HL-60/S4 treated with phorbol 12-myristate 13-acetate at 8.2 ng/mL for 4 days and 3 days (cell line): ENCODE results near the gene PHLDB2.

Experiments used
- in situ Hi-C: fragments of 300-500 bp; cut with MboI; formaldehyde crosslinking; loops from 2 replicates; pipeline ENCODE4 v1.15.0; 2022; ENCODE audit warnings: low sequenced_read_pairs

PHLDB2 gene

DNA sequence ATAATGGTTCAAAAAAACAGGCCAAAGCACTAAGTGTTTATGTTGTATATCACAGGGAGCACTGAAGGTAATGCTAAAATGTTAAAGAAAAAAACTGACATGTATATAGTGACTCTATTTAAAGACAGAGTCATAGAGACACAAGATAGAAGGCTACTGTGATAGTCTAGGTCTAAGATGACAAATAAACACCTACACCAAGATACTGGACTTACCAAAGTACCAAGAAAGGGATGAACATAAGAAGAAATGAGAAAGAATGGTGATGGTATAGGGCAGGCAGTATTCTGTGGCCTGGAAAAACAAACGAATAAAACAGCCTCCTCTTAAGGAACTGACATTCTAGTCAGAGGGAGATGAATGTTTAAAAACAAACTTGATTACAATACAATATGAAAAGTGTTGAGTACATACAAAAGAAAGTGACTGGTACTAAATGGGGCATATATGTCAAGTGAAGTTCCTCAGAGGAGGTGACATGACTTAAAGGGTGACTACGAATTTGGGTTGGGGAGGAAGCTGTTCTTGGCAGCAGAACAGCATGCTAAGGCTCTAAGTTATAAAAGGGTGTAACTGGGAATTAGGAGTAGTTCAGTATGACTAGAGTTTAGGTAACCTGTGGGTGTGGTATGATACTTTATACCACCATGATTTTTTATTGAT, 125.7 kb downstream of the PHLDB2 start:
- in situ Hi-C loops, result no loop called here

DNA sequence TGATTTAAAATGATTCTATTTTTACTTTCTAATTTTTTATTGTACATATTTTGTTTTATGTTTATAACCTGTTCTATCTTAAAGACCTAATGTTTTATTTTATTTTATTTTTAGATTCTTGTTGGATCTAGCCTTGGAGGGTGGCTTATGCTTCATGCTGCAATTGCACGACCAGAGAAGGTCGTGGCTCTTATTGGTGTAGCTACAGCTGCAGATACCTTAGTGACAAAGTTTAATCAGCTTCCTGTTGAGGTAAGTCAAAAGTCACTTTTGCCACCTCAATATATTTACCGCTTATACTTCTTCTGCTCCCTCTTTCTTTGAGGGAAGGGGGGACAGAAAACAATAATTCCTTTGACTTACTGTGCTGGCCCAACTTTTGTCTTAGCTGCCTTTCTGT, 127.7 kb downstream of the PHLDB2 start:
- in situ Hi-C loops, result no loop called here

- in situ Hi-C loops, result no loop called here
Measured at GRCh38 chr3:111989061-111989678, 130.1 kb downstream of the PHLDB2 start.

- in situ Hi-C loops, result no loop called here
Measured at GRCh38 chr3:111993038-111993437, 134.0 kb downstream of the PHLDB2 start.

DNA sequence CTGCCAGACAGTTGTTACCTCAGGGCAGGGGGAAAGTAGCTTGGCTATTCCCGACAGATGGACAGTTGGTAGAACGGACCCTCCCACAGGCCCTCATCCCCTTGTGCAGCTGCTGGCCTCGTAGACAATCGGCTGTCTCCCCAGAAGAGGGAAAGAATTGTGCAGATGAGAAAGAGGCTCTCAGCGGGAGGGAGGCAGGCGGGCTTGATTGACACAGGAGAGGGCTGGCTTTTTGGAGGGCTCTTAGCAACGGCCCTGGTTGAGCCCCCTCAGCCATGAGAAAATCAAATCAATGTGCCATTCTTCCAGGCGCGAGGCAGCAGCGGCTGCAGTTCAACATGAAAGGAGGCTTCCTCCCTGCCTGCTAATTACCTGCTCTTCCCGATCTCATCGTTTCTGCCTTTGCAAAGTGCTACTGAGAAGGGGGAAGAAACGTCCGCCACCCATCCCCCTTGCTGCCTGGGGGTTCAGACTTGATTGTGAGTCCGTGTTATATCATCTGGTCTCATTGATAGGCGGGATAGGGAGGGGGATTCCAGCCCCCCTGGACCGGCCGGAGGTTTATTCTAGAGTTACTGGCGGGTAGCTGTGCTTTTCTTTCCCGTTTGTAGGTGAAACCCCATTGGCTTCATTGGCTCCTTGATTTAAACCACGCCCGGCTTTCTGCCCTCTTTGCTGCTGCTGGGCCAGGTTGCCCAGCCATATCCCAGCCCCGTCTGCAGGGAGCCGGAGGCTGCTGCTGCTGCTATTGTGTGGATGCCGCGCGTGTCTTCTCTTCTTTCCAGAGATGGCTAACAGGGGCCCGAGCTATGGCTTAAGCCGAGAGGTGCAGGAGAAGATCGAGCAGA, 139.8 kb downstream of the PHLDB2 start, which contains the start of gene TAGLN3:
Gene TAGLN3 (plus strand): TSS at position 287 of the 848 bp plus-strand sequence. CDS start 501 bp downstream, at position 788.
- in situ Hi-C loops, result no loop called here

- in situ Hi-C loops, result no loop called here
Measured at GRCh38 chr3:111999484-112000324, 140.6 kb downstream of the PHLDB2 start.

DNA sequence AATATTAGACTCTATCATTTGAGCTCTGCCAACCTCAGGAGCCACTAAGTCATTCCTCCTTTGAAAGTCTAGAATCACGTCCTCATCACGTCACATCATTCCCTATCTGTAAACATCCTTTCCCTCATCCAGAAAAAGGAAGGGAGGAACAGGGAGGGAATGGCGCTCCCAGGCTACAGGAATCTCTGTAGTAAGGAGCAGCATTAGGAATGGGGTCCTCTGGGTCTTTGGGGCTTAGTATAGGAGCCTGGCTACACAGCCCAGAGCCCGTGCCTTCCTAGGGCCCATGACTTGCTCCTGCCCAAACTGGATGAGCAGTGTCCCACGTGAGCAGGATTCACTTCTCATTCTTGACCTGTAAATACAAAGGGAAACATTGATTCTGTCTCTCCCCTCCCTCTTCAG, 141.3 kb downstream of the PHLDB2 start:
- in situ Hi-C loops, result no loop called here

DNA sequence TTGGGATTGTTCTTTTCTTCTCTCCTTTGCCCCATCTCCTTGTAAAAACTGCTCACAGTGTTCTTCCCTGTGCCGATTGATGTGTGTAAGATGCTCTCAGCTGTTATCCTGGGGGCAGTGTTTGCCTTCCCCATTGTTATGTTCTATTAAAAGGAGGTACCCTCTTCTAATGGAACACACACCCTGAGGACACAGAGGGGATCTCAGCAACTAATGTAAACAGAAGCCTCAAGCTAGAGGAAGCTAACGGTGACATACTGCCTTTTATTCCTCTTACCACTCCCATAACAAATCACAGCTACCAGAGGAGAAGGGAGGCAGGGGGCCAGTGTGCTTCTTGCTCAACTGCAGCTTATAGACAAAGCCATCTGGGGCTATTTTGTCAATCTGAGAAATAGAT, 141.9 kb downstream of the PHLDB2 start:
- in situ Hi-C loops, result no loop called here

DNA sequence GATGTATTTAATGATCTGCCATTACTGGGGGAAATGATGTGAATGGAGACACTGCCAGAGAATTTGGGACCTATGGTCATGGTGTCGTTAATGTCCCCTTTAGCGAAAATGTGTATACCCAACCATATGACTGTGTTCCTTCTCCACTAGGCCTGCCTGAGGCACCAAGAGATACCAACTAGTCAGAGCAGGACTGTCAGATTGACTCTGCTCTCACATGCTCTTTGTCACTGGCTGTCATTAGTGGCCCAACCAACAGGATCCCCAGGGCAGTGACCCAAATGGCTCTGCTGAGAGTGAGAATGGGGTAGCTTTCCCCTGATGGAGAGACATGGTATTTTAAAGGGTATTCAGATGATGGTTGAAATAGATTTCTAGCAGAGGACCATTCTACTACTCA, 142.5 kb downstream of the PHLDB2 start:
- in situ Hi-C loops, result no loop called here

- in situ Hi-C loops, result no loop called here
Measured at GRCh38 chr3:112002096-112002971, 143.3 kb downstream of the PHLDB2 start.

DNA sequence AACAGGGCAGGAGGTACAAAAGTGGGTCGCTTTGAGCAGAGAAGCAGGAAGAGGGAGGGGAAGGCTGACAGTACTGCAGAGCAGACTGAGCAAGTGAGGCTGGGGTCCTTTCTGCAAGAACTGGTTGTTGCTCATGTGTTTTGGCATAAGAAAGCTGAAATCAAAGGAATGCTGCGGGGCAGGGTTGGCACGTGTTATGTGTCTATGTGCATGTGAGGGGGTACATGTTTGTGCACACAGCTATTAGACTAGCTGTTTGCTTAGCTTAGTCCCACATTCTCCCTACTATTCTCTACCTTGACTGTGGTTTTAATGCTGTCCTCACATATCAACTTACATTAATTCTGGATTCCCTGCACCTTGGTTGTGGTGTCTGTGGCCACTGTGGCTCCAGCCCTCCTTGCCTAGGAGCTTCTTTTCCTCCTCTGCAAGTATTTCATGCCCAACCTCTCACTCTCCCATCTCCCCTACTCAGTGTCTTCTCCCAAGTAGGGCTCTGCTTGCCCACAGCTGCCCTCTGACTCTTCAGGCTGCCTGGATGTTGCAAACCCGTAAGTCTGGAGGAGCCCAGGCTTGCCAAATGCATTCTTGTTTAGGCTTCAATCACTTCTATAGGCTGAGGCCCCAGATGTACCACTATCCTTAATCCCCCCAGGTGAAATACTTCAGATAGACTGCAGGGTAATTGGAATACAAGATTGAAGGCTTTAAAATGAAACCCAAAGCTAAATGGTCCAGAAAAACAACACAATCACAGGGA, 144.4 kb downstream of the PHLDB2 start:
- in situ Hi-C loops, result no loop called here

DNA sequence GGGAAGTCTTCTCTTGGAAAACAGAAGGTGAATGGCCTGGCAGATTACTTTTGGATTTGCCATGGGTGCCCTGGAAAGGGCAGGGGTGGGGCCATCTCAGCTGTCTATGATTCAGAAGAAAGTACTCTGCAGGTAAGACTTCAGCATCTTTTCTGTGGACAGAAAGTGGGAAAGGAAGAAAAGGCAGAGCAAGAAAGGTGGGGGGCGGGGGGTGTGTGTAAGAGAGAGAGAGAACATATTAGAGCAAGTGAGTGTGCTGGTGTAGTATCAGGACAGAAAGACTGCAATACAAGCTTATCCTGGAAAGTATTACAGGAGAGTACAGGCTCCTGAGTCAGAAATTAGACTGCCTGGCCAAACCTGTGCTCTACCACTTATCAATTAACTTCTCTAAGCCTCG, 145.1 kb downstream of the PHLDB2 start:
- in situ Hi-C loops, result no loop called here

GRCh38 chr3:112004669-112005068, 145.6 kb downstream of the PHLDB2 start:
- in situ Hi-C loops, result no loop called here

GRCh38 chr3:112005091-112005672, 146.1 kb downstream of the PHLDB2 start:
- in situ Hi-C loops, result no loop called here

GRCh38 chr3:112007633-112008032, 148.6 kb downstream of the PHLDB2 start:
- in situ Hi-C loops, result no loop called here

GRCh38 chr3:112009670-112010069, 150.6 kb downstream of the PHLDB2 start:
- in situ Hi-C loops, result no loop called here

DNA sequence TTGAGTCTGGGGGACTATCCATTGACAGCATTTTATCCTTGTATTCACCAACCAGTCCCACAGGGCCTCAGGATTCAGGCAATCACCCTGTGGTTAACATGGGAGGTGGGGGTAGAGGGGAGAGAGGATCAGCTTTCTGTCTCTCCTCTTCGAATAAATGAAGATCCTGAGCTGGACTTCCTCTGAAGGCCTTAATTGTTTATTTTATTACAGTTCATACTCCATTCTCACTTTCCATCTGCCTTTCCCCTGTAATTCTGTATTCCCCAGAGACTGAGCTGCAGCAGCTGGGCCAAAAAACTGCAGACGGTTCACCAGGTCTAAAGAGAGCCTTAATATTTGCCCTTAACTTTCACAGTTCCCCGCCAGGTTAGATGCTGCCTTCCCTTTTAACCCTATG, 151.6 kb downstream of the PHLDB2 start:
- in situ Hi-C loops, result no loop called here

- in situ Hi-C loops, result no loop called here
Measured at GRCh38 chr3:112011376-112011940, 152.4 kb downstream of the PHLDB2 start.
